Measurements from ENCODE around the gene TTC19.

DNA sequence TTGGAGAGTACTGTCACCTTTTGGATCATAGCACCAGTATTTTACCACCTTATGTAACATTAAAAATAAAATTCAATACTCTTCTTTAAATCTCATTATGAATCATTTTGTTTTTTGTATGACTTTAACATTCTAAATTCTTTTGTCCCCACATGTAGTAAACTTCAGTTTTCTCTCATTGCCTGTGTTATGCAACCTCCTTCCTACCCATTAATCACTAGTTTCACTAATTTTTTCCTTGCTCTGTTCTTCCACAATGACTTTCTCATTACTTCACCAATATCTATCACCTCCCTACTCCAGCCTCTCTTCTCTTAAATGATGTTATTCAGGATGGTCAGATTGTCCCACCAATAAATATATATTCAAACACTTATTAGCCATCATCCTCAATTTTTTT lies 68.7 kb downstream of the TTC19 start:
- TF ChIP-seq EZH2 (IDR thresholded peaks at IDR 0.05; ENCODE audit: borderline replicate concordance, low read depth, low read length, severe bottlenecking) = no peak
- no peak for TF ChIP-seq POLR2A (IDR thresholded peaks at IDR 0.05; ENCODE audit: low read depth, low read length)
- TF ChIP-seq, protein P1, sequence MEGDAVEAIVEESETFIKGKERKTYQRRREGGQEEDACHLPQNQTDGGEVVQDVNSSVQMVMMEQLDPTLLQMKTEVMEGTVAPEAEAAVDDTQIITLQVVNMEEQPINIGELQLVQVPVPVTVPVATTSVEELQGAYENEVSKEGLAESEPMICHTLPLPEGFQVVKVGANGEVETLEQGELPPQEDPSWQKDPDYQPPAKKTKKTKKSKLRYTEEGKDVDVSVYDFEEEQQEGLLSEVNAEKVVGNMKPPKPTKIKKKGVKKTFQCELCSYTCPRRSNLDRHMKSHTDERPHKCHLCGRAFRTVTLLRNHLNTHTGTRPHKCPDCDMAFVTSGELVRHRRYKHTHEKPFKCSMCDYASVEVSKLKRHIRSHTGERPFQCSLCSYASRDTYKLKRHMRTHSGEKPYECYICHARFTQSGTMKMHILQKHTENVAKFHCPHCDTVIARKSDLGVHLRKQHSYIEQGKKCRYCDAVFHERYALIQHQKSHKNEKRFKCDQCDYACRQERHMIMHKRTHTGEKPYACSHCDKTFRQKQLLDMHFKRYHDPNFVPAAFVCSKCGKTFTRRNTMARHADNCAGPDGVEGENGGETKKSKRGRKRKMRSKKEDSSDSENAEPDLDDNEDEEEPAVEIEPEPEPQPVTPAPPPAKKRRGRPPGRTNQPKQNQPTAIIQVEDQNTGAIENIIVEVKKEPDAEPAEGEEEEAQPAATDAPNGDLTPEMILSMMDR (IDR thresholded peaks at IDR 0.05; ENCODE audit: extremely low read depth in 1 of 2, insufficient read depth in 1 of 2, low read depth in 1 of 2, low read length in 2 of 2) = no peak

Measured in endothelial cell of umbilical vein (primary cell).